Stimulated activated CD4-positive, alpha-beta T cell treated with anti-CD3 and anti-CD28 coated beads, TNF-alpha, amount 100 ng/mL, for 48 hours (primary cell): Measurements from ENCODE around the gene KIAA0232.
"Not testable (repeated sequence)": the region's sequence is repeated elsewhere in the genome, so short reads cannot be mapped to it uniquely, and the experiment has no call there.

Experiments
- DNase-seq, 3 donors: peaks; one replicate each; pipeline ENCODE4 v3.0.0-alpha.2; 2020; ENCODE audit warnings: low read depth in 3 of 3

The KIAA0232 gene

GRCh38 chr4:6776920-6777635 lies 5.4 kb upstream of the KIAA0232 start:
- DNase-seq, result no peak

- DNase-seq, result no peak
Observed at GRCh38 chr4:6777636-6778281, 4.8 kb upstream of the KIAA0232 start.

- DNase-seq, result no peak
Observed at GRCh38 chr4:6778435-6778834, 4.1 kb upstream of the KIAA0232 start.

- DNase-seq, result no peak
Observed at GRCh38 chr4:6779667-6780565, 2.6 kb upstream of the KIAA0232 start.

GRCh38 chr4:6781113-6781512 lies 1.4 kb upstream of the KIAA0232 start:
- no peak for DNase-seq

- no peak for DNase-seq
Observed at GRCh38 chr4:6781561-6781960, 966 bp upstream of the KIAA0232 start.

GRCh38 chr4:6782846-6783110 lies 251 bp downstream of the KIAA0232 start:
- DNase-seq, result no peak

GRCh38 chr4:6783111-6783981 lies 819 bp downstream of the KIAA0232 start:
- peak; percentile 77 to 86 (median 82) for DNase-seq

- DNase-seq, result no peak
Observed at GRCh38 chr4:6785572-6785925, 3.0 kb downstream of the KIAA0232 start.

- DNase-seq, result no peak
Observed at GRCh38 chr4:6788123-6788522, 5.6 kb downstream of the KIAA0232 start.

- DNase-seq, result not testable (repeated sequence)
Observed at GRCh38 chr4:6791245-6791644, 8.7 kb downstream of the KIAA0232 start.

GRCh38 chr4:6791796-6792195 lies 9.3 kb downstream of the KIAA0232 start:
- not testable (repeated sequence) for DNase-seq

GRCh38 chr4:6794189-6794588 lies 11.7 kb downstream of the KIAA0232 start:
- no peak for DNase-seq

GRCh38 chr4:6795821-6796220 lies 13.3 kb downstream of the KIAA0232 start:
- no peak for DNase-seq

GRCh38 chr4:6797368-6797767 lies 14.8 kb downstream of the KIAA0232 start:
- not testable (repeated sequence) for DNase-seq

GRCh38 chr4:6799091-6799490 lies 16.6 kb downstream of the KIAA0232 start:
- DNase-seq, result no peak

- DNase-seq, result no peak
Observed at GRCh38 chr4:6802025-6802424, 19.5 kb downstream of the KIAA0232 start.

- no peak for DNase-seq
Observed at GRCh38 chr4:6802626-6803025, 20.1 kb downstream of the KIAA0232 start.

- no peak for DNase-seq
Observed at GRCh38 chr4:6803246-6803645, 20.7 kb downstream of the KIAA0232 start.

GRCh38 chr4:6804082-6804752 lies 21.7 kb downstream of the KIAA0232 start:
- no peak for DNase-seq

- DNase-seq, result no peak
Observed at GRCh38 chr4:6806924-6807626, 24.5 kb downstream of the KIAA0232 start.
